ENCODE measurements around the gene RBM5.

Gene RBM5

DNA sequence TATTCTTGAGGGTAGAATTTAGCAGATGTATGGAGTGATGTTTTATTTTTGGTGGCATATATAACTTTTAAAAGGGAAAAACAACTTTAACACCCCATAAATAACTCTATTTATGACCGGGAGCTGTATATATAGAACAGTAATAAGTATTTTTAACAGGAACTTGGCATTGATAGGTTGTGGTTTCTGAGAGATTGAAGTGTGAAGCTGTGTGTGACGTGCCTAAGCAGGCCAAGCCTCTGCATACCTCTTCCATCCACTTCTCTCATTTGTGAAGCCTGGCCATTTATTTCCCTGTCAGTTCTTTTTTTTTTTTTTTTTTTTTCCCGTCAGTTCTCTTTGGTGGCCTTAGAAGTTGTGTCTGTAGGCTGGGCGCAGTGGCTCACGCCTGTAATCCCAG lies 23.0 kb downstream of the RBM5 start:
- H3K27ac ChIP-seq = no peak overlapping the region
- TF ChIP-seq, protein P1, sequence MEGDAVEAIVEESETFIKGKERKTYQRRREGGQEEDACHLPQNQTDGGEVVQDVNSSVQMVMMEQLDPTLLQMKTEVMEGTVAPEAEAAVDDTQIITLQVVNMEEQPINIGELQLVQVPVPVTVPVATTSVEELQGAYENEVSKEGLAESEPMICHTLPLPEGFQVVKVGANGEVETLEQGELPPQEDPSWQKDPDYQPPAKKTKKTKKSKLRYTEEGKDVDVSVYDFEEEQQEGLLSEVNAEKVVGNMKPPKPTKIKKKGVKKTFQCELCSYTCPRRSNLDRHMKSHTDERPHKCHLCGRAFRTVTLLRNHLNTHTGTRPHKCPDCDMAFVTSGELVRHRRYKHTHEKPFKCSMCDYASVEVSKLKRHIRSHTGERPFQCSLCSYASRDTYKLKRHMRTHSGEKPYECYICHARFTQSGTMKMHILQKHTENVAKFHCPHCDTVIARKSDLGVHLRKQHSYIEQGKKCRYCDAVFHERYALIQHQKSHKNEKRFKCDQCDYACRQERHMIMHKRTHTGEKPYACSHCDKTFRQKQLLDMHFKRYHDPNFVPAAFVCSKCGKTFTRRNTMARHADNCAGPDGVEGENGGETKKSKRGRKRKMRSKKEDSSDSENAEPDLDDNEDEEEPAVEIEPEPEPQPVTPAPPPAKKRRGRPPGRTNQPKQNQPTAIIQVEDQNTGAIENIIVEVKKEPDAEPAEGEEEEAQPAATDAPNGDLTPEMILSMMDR (conservative IDR thresholded peaks at IDR 0.05) = no peak

DNA sequence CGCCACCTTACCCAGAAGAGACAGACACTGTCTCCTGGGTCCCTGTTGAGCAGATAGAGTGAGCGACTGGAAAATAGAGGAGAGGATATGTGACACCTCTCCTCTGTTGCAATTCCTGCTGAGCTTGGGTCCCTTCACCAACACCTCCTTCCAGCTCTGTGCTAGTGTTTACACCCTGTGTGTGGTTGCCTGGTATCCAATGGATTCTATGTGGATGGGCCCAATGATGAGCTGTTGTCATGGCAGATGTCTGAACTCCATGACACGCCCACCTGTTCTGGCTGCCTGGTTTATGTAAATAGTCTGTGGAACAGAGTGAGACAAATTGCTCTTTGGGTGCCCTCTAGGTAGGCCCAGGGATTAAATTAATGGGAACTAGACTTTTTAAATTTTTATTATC lies 23.7 kb downstream of the RBM5 start:
- TF ChIP-seq, protein P1 (conservative IDR thresholded peaks at IDR 0.05) = no peak
- no peak overlapping the region for H3K27ac ChIP-seq

DNA sequence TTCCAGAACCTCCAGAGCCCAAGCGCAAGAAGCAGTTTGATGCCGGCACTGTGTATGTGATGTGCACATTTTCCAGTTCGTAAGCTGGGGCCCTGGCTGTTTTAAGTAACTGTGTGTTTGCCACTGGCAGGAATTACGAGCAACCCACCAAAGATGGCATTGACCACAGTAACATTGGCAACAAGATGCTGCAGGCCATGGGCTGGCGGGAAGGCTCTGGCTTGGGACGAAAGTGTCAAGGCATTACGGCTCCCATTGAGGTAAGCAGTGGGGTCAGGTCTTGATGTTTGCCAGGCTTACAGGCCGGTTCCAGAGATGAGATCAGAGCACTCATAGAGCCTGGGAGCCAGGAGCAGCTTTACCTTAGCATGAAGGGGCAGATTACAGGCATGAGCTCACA lies 28.4 kb downstream of the RBM5 start:
- TF ChIP-seq, protein P1 (conservative IDR thresholded peaks at IDR 0.05) = no peak
- H3K27ac ChIP-seq = peak overlapping the region; percentile 9; the same call in 1 of the 2 replicates

DNA sequence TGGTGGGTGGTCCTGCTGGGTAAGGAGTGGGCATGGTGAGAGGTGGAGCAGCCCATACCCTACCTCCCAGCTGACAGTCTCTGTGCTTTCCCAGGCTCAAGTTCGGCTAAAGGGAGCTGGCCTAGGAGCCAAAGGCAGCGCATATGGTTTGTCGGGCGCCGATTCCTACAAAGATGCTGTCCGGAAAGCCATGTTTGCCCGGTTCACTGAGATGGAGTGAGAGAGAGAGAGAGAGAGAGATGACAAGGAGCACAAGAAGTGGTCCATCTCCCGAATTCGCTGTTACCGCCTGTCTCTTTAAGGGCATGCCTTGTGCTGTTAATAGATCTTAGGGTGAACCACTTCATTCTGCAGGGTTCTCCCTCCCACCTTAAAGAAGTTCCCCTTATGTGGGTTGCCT lies 29.5 kb downstream of the RBM5 start:
- no peak overlapping the region for H3K27ac ChIP-seq
- TF ChIP-seq, protein P1 (conservative IDR thresholded peaks at IDR 0.05) = no peak

DNA sequence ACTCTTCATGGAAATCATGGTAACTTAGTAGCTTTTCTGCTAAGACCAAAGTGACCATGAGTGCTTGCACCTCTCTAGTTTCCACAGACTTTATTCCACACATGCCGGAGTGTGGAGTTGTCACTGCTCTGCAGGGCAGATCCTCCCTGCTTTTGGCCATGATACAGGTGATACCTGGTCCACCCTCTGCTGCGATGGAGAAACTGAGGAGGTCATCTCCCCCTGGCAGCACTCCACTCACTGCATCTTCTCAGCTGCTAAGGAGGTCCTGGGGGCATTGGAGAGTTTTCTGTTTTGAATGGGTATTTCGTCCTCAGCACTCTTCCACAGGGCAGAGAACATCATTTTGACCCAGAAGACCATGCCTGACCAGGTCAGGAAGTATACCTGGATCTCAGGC lies 31.1 kb downstream of the RBM5 start:
- H3K27ac ChIP-seq = no peak overlapping the region
- TF ChIP-seq, protein P1 (conservative IDR thresholded peaks at IDR 0.05) = no peak

DNA sequence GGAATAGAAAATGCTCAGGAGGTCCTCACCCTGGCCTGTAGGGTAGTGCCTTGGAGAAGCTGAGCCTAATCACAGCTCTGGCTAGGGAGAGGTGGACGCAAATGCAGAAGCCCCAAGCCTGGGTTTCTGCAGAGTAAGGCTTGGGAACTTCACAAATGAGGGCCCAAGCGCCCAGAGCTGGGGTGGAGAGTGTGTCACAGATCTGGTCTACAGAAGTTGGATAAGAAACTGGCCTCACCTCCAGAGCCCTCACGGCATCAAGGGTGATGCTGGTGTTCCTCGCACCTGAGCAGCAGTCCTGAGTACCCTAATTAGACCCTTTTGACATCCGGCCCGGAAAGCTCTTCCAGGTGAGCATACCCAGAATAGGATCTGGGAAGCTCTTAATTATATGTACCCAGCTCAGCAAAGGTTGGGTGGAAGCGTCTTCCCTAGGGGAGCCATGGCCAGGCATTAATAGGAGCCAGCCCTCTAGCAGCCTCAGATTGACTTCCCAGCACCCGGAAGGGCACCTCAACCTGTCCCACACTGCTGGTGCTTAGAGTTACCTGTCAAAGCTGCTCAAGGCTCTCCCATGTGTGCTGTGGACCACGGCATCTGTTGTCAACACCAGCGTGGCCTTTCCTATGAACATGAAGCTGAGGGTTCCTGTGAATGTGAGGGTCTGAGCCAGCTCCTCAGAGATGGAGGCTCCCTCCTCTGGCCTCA lies 31.8 kb downstream of the RBM5 start:
- TF ChIP-seq, protein P1 (conservative IDR thresholded peaks at IDR 0.05) = no peak
- H3K27ac ChIP-seq = no peak overlapping the region

DNA sequence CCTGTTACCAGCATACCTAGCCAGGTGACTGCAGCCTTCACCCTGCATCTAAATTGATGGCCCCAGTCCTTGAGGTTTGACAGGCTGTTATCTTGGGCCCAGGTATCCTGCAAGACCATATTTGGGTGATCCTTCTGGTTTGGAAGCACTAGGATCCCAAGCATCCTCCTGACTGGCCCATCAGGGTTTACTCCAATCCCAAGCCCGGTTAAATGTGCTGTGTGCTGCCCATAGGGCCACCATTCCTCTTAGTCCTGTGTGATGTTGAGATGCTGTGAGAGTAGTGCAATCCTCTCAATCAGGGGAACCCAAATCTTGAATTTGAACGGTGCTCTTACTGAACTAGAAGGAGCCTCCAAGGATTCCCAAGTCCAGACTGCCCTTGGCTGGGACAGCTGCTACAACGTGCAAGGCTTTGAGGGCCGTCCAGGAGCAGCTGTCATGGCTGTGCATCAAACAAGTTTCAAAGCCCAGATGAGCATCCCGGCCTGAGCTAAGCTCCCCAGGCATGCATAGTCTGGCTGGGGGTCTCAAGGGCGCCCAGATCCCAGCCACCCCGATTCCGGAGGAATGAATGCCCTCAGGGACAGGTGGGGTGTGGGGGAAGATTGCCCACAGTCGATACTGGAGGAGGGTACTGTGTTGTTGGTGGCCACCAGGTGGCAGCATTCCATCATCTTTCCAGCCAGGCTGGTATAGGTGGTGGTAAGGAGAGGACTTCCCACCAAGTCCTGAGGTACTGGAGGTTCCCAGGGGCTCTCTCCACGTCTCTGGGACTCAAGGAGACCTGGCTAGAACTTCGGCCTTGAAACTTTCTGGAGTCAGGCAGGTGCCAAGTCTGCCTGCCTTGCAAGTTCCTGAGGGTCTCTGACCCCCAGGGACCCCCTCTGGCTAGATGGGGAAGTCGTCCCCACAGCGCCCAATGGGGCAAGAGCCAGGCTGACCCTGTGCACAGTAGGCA lies 32.6 kb downstream of the RBM5 start:
- TF ChIP-seq, protein P1 (conservative IDR thresholded peaks at IDR 0.05) = peak; percentile 89
- H3K27ac ChIP-seq = peak overlapping the region; percentile 78; the same call in 1 of the 2 replicates
